Panc1 (cell line): ENCODE data around the gene PAX5. TPM values are rescaled to one million over a fixed set of nuclear protein-coding genes. Genes with fewer than 3 reads are reported as not detected.

Experiments used
- ATAC-seq: fragments of 200-7000 bp; cut with Tn5 transposase; 2 replicates; pipeline ENCODE4 v1.9.1; 2020; ENCODE audit warnings: mild to moderate bottlenecking, moderate library complexity
- BruUV-seq: library from RNA; stranded (reverse); fragments of 400-500 nt; replicated peaks from 2 replicates; lab custom pipeline; 2021; lab: Mats Ljungman, UMichigan
- CTCF ChIA-PET: fragments of 300-600 bp; sonication (Branson Sonifier 250); formaldehyde crosslinking; loops from one replicate; lab custom pipeline; 2022; ENCODE audit warnings: antibody characterized with exemption; lab: Charles Lee
- POLR2A ChIA-PET: fragments of 300-600 bp; sonication (Branson Sonifier 250); formaldehyde crosslinking; loops from one replicate; lab custom pipeline; 2022; ENCODE audit warnings: antibody characterized with exemption; lab: Charles Lee
- DNase-seq: peaks from one replicate; pipeline ENCODE4 v3.0.0-alpha.2; 2010; ENCODE audit warnings: low read depth, low spot score
- H3K27ac ChIP-seq: 2 replicates; pipeline ENCODE4 v1.5.1; 2011; ENCODE audit warnings: mild to moderate bottlenecking, low read length, inconsistent platforms
- H3K27me3 ChIP-seq: fragments of 200-500 bp; sonication (Bioruptor generic); 2 replicates; pipeline ENCODE4 v1.6.0; 2014; ENCODE audit warnings: low read length, inconsistent platforms; ENCODE audit not compliant: control insufficient read depth, insufficient read depth
- H3K36me3 ChIP-seq: fragments of 200-500 bp; sonication (Bioruptor generic); 2 replicates; pipeline ENCODE4 v1.5.1; 2014; ENCODE audit warnings: inconsistent platforms, mild to moderate bottlenecking, low read length, moderate library complexity; ENCODE audit not compliant: control insufficient read depth, insufficient read depth
- H3K4me1 ChIP-seq: 2 replicates; pipeline ENCODE4 v1.5.1; 2011; ENCODE audit warnings: inconsistent platforms, mild to moderate bottlenecking, low read length, moderate library complexity; ENCODE audit not compliant: control insufficient read depth, insufficient read depth
- H3K4me3 ChIP-seq, 2 experiments: 2 replicates each; pipeline ENCODE4 v1.5.1; 2011 to 2012; ENCODE audit warnings: low read depth in 2 of 2, low read length in 2 of 2, mild to moderate bottlenecking in 2 of 2, inconsistent platforms in 1 of 2, moderate library complexity in 1 of 2
- H3K9me3 ChIP-seq: fragments of 200-500 bp; sonication (Bioruptor generic); 2 replicates; pipeline ENCODE4 v1.5.1; 2014; ENCODE audit warnings: low read depth, mild to moderate bottlenecking, inconsistent platforms, low read length, moderate library complexity; ENCODE audit not compliant: control insufficient read depth, insufficient read depth
- CTCF ChIP-seq: fragments of 450-650 bp; IDR thresholded peaks from 2 replicates; pipeline ENCODE4 v1.5.1; 2017; ENCODE audit warnings: mild to moderate bottlenecking
- POLR2AphosphoS5 ChIP-seq: IDR thresholded peaks from 2 replicates; pipeline ENCODE4 v1.6.1; 2012; ENCODE audit warnings: mild to moderate bottlenecking, low read depth, low read length, moderate library complexity
- REST ChIP-seq, 2 experiments: IDR thresholded peaks; 2 replicates each; pipeline ENCODE4 v1.6.1; 2011 to 2012; ENCODE audit warnings: low read depth in 2 of 2, control low read depth in 1 of 2, low read length in 1 of 2, mild to moderate bottlenecking in 1 of 2, moderate library complexity in 1 of 2; ENCODE audit not compliant: insufficient read depth in 1 of 2
- SIN3A ChIP-seq: IDR thresholded peaks from 2 replicates; pipeline ENCODE4 v1.6.1; 2012; ENCODE audit warnings: low read depth, mild to moderate bottlenecking, low read length, moderate library complexity, borderline replicate concordance; ENCODE audit not compliant: insufficient read depth
- TCF7L2 ChIP-seq: IDR thresholded peaks from 2 replicates; pipeline ENCODE4 v1.6.1; 2011; ENCODE audit warnings: mild to moderate bottlenecking, low read depth, low read length, inconsistent platforms
- in situ Hi-C: cut with HindIII; loops from 2 replicates; pipeline ENCODE4 v1.10.0; 2016; ENCODE audit warnings: low sequenced_read_pairs, low pct_unique_long_range_greater_than_20kb
- intact Hi-C: fragments of 100-400 bp; cut with micrococcal nuclease; formaldehyde crosslinking; loops from one replicate; pipeline ENCODE4 v1.10.0; 2022; ENCODE audit not compliant: unreplicated experiment
- total RNA-seq: library from RNA; stranded (reverse); gene quantifications from one replicate; pipeline ENCODE4 v1.2.1, GENCODE V29; 2021; ENCODE audit not compliant: unreplicated experiment

The PAX5 gene
- total RNA-seq, 1 experiment from 2014 or later: 0.39 TPM

GRCh38 chr9:36968574-36969215, 65.4 kb downstream of the PAX5 start:
- ChIA-PET POLR2A (no interaction called here), CTCF (no interaction called here)
- no peak overlapping the region for H3K27ac ChIP-seq
- BruUV-seq: no TSS peak
- no peaks in the 10 kb centered on the region for H3K36me3 ChIP-seq
- no peak for TF ChIP-seq SIN3A
- ATAC-seq: no peak; the same call in 1 of the 2 replicates
- intact Hi-C loops (no loop called here), in situ Hi-C loops (no loop called here)
- H3K4me3 ChIP-seq: no peak overlapping the region
- H3K4me1 ChIP-seq: no peaks in the 10 kb centered on the region
- DNase-seq: no peak
- no peaks in the 10 kb centered on the region for H3K9me3 ChIP-seq
- H3K27me3 ChIP-seq: no peaks in the 10 kb centered on the region

GRCh38 chr9:36967997-36968396, 66.1 kb downstream of the PAX5 start:
- H3K36me3 ChIP-seq: no peaks in the 10 kb centered on the region
- no peak overlapping the region for H3K27ac ChIP-seq
- H3K4me1 ChIP-seq: no peaks in the 10 kb centered on the region
- H3K4me3 ChIP-seq: no peak overlapping the region
- no peaks in the 10 kb centered on the region for H3K9me3 ChIP-seq
- DNase-seq: no peak
- ChIA-PET CTCF (no interaction called here), POLR2A (no interaction called here)
- BruUV-seq: no TSS peak
- ATAC-seq: no peak
- H3K27me3 ChIP-seq: no peaks in the 10 kb centered on the region
- intact Hi-C loops (no loop called here), in situ Hi-C loops (no loop called here)
- no peak for TF ChIP-seq REST (IDR thresholded peaks at IDR 0.05; ENCODE audit: insufficient read depth in 1 of 2, low read depth in 2 of 2, low read length in 1 of 2)

- DNase-seq (no peak), ATAC-seq (no peak)
- H3K4me1 ChIP-seq: no peaks in the 10 kb centered on the region
- in situ Hi-C loops (no loop called here), intact Hi-C loops (no loop called here)
- ChIA-PET POLR2A (no interaction called here), CTCF (no interaction called here)
- H3K4me3 ChIP-seq: no peak overlapping the region
- H3K9me3 ChIP-seq: no peaks in the 10 kb centered on the region
- H3K36me3 ChIP-seq: no peaks in the 10 kb centered on the region
- no peaks in the 10 kb centered on the region for H3K27me3 ChIP-seq
- TF ChIP-seq TCF7L2 (no peak), CTCF (no peak), POLR2AphosphoS5 (no peak), SIN3A (no peak), REST (IDR thresholded peaks at IDR 0.05; ENCODE audit: insufficient read depth in 1 of 2, low read depth in 2 of 2, low read length in 1 of 2) (no peak)
- H3K27ac ChIP-seq: no peak overlapping the region
- BruUV-seq: no TSS peak
Observed at GRCh38 chr9:36966371-36967097, 67.5 kb downstream of the PAX5 start.
